Right kidney (tissue), 1 donor: ENCODE measurements around the gene TMEM53.

Source experiments
- DNase-seq: peaks from one replicate; pipeline ENCODE4 v3.0.0-alpha.2; 2016

The TMEM53 gene

GRCh38 chr1:44603718-44604117 lies 70.6 kb downstream of the TMEM53 start:
- DNase-seq, result no peak
